Femur (tissue), 1 donor: ENCODE measurements around the gene STARD10.

Experiments
- DNase-seq: peaks from one replicate; pipeline ENCODE4 v3.0.0-alpha.2; 2017

STARD10 gene

GRCh38 chr11:72743321-72744221, 50.3 kb downstream of the STARD10 start:
- no peak for DNase-seq

DNA sequence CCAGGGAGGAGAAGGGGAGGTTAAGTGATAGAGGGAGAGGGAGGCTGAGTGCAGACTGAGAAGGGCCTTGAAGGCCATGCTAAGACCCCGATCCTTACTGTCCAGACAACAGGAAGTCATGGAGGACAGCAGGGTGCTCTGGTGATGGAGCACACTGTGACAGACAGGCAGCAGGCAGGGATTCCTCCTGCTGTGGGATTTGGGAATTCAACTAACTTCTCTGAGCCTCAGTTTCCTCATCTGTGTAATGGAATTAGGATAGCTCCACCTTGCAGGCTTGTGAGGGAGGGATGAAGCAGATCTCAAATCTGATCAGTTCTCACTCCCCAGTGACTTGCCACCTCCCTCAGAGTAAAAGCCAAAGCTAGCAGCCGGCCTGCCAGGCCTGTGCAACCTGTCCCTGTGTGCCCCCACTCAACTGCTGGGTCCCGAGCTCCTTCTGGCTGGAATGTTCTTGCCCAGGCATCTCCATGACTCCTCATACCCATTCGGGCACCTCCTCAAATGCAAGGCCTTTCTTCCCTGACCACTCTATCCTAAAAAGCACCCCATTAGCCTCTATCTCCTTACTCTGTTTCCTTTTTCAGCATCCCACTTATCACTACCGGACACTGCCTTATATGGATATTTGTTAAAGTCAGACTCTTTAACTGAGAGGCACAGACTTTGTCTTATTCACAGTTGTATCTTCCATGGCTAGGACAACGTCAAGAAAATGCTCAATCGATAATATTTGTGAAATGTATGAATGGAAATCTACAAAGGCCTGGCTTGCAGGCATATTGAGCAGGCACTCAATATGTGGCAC, 51.1 kb downstream of the STARD10 start:
- DNase-seq = no peak

DNA sequence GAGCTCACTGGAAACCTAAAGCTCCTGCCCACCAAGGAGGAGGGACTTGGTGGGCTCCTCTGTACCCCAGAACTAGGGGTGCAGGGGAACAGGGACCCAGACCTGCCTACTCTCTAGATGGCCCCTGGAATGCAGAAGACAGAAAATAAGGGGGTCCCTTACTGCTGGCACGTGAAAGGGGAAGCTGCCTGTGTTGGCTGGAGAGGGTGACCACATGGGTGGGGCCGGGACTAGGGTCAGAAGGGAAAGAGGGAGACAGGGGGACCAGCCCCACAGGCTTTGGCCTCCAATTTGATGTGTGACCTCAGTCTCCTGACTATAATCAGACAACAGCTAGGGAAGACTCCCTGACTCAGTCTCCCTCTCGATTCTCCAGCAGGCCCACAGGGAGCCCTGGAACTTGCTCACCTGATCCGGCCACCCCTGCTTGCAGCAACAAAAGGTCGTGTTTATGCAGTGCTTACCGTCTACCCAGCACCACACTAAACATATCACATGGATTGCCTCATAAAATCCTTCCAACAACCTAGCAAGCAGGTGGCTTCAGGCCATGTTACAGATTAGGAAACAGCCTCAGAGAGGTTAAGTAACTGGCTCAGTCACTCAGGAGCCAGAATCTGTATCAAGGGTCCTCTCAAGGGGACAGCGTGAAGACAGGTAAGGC, 51.9 kb downstream of the STARD10 start:
- DNase-seq = no peak

GRCh38 chr11:72741429-72741833, 52.4 kb downstream of the STARD10 start:
- DNase-seq = no peak

- DNase-seq = no peak
Measured at GRCh38 chr11:72740562-72741428, 53.1 kb downstream of the STARD10 start.

GRCh38 chr11:72740060-72740424, 53.8 kb downstream of the STARD10 start:
- no peak for DNase-seq

GRCh38 chr11:72739240-72740059, 54.4 kb downstream of the STARD10 start:
- no peak for DNase-seq

DNA sequence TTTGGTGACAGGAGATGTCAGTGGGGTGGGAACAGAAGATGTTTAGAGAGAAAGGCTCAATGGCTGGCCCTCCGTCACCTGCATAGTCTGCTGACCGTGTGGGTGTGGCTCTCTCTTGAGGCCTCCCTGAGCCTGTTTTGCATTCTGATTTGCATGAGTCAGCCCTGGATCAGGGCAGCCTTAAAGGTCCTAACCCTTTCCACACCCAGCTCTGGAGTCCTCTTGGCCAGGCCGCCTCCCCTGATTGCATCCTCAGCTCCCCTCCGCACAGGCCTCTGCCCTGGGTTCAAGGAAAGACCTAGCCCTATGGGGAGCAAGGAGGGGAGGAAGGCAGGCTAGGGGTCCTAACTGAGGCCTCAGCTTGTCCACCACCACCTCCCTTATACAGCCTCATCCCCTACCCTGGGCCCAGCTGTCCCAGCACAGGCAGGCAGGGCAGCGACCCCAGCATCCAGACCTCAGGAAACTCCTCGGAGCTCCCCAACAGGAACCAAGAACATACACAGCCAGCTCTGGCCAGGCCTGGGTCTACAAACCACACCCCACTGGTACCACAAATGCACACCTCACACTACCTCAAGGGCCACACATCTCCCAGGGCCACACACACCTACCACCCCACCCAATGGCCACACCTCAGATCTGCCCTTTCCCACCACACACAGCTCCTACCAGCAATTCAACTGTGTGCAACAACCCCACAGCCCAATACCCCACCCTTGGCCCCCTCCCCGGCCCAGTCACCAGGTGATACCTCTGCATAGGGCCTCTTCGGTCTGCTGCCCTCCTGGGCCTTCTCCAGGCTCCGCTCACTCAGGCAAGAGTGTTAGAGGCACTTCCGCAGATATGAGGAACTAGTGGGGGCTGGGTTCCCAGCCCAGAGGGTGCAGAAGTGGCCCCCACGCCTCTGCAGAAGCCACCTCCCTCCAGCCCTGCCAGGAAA, 55.4 kb downstream of the STARD10 start:
- DNase-seq = no peak

- no peak for DNase-seq
Measured at GRCh38 chr11:72737336-72737735, 56.5 kb downstream of the STARD10 start.

DNA sequence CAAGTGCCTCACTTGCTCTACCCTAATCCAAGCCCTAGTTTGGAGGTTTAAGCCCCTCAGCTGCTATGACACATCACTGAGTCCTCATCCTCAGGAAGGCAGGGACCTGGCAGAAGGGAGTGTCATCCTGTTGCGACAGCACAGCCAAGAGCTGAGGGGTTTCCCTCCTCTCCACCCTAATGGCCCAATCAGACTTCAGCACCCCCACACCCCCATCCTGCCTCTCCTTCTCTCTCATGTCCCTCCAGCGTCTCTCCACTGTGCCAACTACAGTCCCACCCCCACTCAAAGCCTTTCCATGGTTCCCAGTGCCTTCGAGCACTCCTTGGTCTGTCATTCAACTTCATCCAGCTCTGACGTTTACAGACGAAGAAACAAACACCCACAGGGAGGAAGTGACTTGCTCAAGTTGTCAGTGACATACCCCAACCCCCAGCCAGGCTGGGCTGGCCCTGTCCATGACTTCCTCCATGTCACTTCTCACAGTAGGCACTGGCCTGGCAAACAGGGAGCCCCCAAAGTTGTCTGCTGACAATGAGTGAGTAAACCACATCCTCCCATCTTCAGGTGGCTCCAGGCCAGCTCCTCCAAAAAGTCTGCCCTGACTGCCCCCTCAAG, 57.3 kb downstream of the STARD10 start:
- DNase-seq = no peak

DNA sequence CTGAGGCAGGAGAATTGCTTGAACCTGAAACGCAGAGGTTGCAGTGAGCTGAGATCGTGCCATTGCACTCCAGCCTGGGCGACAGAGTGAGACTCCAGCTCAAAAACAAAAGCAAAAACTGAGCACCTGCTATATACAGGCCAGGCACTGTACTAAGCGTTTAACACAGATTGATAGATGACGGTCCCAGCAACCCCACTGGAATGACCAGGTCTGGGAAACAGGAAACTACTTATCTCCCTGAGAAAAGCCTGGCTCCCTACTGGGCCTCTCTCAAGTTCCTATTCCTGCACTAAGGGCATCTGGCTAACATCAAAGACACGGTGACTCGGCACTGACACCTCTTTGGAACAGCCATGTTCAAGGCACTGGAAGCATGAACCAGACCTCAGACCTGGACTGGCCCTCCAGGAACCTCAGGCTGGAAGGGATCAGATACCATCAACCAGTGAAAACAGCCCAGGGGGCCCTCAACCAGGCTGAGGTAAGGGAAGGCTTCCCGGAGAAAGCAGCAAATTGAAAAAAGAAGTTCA, 58.3 kb downstream of the STARD10 start:
- DNase-seq = no peak

GRCh38 chr11:72732329-72732728, 61.5 kb downstream of the STARD10 start:
- no peak for DNase-seq

GRCh38 chr11:72730737-72731136, 63.1 kb downstream of the STARD10 start:
- no peak for DNase-seq

- DNase-seq = no peak
Measured at GRCh38 chr11:72730243-72730642, 63.6 kb downstream of the STARD10 start.

GRCh38 chr11:72727521-72727920, 66.3 kb downstream of the STARD10 start:
- no peak for DNase-seq

DNA sequence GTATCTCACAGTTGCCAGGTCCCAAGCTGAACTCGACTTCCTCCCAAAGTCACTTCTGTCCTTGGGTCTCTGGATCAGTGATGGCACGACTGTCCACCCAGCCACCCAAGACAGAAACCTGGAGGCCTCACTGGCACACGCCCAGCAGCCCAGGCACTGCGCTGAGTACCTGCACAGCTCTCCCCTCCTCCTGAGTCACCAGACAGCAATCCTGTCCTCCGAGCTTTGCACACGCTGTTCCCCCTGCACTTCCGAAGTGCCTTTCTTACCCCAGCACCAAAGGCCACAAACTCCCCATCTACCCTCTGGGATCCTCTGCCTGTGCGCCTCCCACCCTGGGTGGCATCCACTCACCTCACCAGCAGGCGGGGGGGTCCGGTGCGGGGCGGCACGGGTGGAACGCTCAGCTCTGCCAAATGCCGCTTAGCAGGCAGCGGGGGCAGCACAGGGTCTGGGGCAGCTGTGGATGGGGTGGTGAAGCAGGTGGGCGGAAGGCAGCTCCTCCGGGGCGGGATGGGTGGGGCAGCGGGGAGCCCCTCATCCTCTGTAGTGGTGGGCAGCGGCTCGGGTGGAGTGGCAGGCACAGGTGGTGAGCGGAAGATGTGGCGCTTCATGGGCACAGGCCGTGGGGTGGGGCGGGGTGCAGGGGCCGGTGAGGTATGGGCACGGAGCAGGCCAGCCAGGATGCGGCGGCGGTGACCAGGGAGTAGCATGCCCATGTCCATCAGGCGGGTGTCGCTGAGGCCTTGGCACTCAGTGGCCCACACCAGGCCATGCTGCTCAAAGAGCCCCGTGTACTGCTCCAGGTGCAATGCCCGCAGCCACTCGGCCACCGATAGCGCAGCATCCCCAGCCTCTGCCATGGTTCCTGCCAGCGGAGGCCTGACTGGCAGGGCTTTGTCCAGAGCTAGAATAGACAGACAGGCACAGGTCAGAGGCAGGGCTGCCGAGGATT, 67.3 kb downstream of the STARD10 start:
- DNase-seq = no peak

- DNase-seq = no peak
Measured at GRCh38 chr11:72725724-72726028, 68.2 kb downstream of the STARD10 start.
